ENCODE results near the gene CNKSR3. TPM values are rescaled to one million over a fixed set of nuclear protein-coding genes. Genes with fewer than 3 reads are reported as not detected.

The CNKSR3 gene
- polyA plus RNA-seq, 3 donors: not detected

DNA sequence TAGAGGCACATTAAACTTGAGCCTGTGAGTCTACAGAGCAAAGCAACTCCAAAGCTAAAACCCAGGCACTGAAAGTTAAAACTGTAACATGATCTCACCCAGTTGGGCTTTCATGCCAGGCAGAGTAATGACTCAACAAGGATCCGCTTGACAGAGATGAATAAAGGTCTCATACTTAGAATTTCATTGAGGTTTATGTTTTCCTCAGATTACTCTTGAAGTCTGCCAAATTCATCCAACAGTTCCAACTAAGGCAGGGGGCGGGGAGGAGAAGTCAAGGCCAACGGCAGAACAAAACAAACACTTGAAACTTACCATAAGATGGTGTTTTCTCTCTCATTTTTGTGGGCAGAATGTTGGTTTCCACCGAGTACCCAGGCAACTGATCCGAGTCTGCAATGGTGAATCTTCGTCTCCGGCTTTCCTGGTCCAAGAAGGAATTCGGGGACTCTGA, 99.8 kb downstream of the CNKSR3 start:
- Mint-ChIP-seq H3K36me3 (peaks cover 0 to 2% of the 10 kb centered on the region in 2 donors), H3K27me3 (ENCODE audit: low read depth in 3 of 3) (peaks cover 0 to 2% (median 0%) of the 10 kb centered on the region in 3 donors), H3K4me1 (peaks cover 6% of the 10 kb centered on the region), H3K4me3 (no peak overlapping the region), H3K9me3 (peaks cover 0 to 11% (median 9%) of the 10 kb centered on the region in 7 donors), H3K27ac (peak overlapping the region in 1 of 7 donors; percentile 13)
- 95% methylated on average over 4 of the region's 8 CpGs for WGBS (ENCODE audit: insufficient coverage)
- Histone ChIP-seq H3K79me2 (ENCODE audit: insufficient read depth, low read length) (no peaks in the 10 kb centered on the region), H2AFZ (ENCODE audit: insufficient read depth, low read depth, low read length, poor library complexity, severe bottlenecking) (no peak overlapping the region), H3K4me1 (ENCODE audit: control insufficient read depth in 1 of 2, insufficient read depth in 2 of 2, low read length in 2 of 2) (peaks cover 7 to 9% of the 10 kb centered on the region in 2 donors), H3K27me3 (ENCODE audit: control insufficient read depth in 2 of 2, insufficient read depth in 2 of 2, low read length in 2 of 2) (no peaks in the 10 kb centered on the region), H3K4me3 (replicated peaks in 1 of 3; ENCODE audit: low read depth in 2 of 3, low read length in 3 of 3) (no peak overlapping the region), H3K4me2 (replicated peaks; ENCODE audit: extremely low read depth, low read length, poor library complexity, severe bottlenecking) (no peak overlapping the region), H3K36me3 (replicated peaks in 1 of 2; ENCODE audit: control insufficient read depth in 1 of 2, insufficient read depth in 2 of 2, low read length in 2 of 2) (no peaks in the 10 kb centered on the region), H3K9me3 (replicated peaks in 1 of 2; ENCODE audit: control insufficient read depth in 1 of 2, insufficient read depth in 1 of 2, low read length in 2 of 2) (peaks cover 0 to 8% of the 10 kb centered on the region in 2 donors), H4K20me1 (ENCODE audit: insufficient read depth, low read length) (no peaks in the 10 kb centered on the region), H3K9ac (ENCODE audit: insufficient read depth, low read length, poor library complexity, severe bottlenecking) (no peak overlapping the region), H3K27ac (ENCODE audit: low read depth in 1 of 2, low read length in 2 of 2) (no peak overlapping the region)
- no peak for DNase-seq
- intact Hi-C loops (cut with micrococcal nuclease): no loop called here
- TF ChIP-seq, protein P1, sequence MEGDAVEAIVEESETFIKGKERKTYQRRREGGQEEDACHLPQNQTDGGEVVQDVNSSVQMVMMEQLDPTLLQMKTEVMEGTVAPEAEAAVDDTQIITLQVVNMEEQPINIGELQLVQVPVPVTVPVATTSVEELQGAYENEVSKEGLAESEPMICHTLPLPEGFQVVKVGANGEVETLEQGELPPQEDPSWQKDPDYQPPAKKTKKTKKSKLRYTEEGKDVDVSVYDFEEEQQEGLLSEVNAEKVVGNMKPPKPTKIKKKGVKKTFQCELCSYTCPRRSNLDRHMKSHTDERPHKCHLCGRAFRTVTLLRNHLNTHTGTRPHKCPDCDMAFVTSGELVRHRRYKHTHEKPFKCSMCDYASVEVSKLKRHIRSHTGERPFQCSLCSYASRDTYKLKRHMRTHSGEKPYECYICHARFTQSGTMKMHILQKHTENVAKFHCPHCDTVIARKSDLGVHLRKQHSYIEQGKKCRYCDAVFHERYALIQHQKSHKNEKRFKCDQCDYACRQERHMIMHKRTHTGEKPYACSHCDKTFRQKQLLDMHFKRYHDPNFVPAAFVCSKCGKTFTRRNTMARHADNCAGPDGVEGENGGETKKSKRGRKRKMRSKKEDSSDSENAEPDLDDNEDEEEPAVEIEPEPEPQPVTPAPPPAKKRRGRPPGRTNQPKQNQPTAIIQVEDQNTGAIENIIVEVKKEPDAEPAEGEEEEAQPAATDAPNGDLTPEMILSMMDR (IDR thresholded peaks at IDR 0.05): no peak

DNA sequence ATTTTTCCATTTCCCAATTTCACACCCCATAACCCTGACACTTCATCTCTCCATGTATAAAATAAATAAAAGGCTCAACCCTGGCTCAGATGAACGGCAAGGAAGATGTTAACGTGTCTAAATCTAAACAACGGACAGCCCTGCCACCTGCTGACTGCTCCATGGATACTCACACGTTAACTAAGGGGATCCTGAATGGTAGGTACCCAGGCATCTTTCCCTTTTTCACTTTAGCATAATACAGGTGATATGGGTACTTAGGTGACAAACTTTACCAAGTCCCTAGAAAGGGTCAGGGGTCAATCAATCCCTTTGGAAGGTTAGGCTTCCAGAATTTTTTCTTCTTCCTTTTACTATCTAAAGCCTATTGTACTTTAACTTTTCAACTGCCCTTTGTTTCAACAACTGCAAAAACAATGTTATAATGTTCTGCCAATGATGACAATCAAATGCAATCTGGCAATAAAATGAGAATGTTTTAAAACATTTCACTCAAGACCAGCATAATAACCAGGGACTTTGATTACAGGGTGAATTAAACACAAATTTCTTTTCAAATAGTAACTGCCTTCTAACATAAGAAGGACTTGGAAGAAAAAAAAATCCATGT, 101.5 kb downstream of the CNKSR3 start:
- Histone ChIP-seq H3K27ac (ENCODE audit: low read depth in 1 of 2, low read length in 2 of 2) (no peak overlapping the region), H3K9ac (ENCODE audit: insufficient read depth, low read length, poor library complexity, severe bottlenecking) (no peak overlapping the region), H3K36me3 (replicated peaks in 1 of 2; ENCODE audit: control insufficient read depth in 1 of 2, insufficient read depth in 2 of 2, low read length in 2 of 2) (no peaks in the 10 kb centered on the region), H3K27me3 (ENCODE audit: control insufficient read depth in 2 of 2, insufficient read depth in 2 of 2, low read length in 2 of 2) (no peaks in the 10 kb centered on the region), H4K20me1 (ENCODE audit: insufficient read depth, low read length) (no peaks in the 10 kb centered on the region), H3K79me2 (ENCODE audit: insufficient read depth, low read length) (no peaks in the 10 kb centered on the region), H2AFZ (ENCODE audit: insufficient read depth, low read depth, low read length, poor library complexity, severe bottlenecking) (no peak overlapping the region), H3K9me3 (replicated peaks in 1 of 2; ENCODE audit: control insufficient read depth in 1 of 2, insufficient read depth in 1 of 2, low read length in 2 of 2) (peaks cover 0 to under 1% of the 10 kb centered on the region in 2 donors), H3K4me1 (ENCODE audit: control insufficient read depth in 1 of 2, insufficient read depth in 2 of 2, low read length in 2 of 2) (peaks cover 5% of the 10 kb centered on the region in 2 donors), H3K4me2 (replicated peaks; ENCODE audit: extremely low read depth, low read length, poor library complexity, severe bottlenecking) (no peak overlapping the region), H3K4me3 (replicated peaks in 1 of 3; ENCODE audit: low read depth in 2 of 3, low read length in 3 of 3) (no peak overlapping the region)
- H3K36me3 Mint-ChIP-seq: no peaks in the 10 kb centered on the region
- H3K4me1 Mint-ChIP-seq: peaks cover 3% of the 10 kb centered on the region
- peaks cover 0 to 2% (median 1%) of the 10 kb centered on the region in 3 donors for H3K27me3 Mint-ChIP-seq (ENCODE audit: low read depth in 3 of 3)
- TF ChIP-seq, protein P1 (IDR thresholded peaks at IDR 0.05): peak; percentile 14
- intact Hi-C loops (cut with micrococcal nuclease): no loop called here
- peaks cover 0 to 2% (median under 1%) of the 10 kb centered on the region in 7 donors for H3K9me3 Mint-ChIP-seq
- no peak overlapping the region for H3K27ac Mint-ChIP-seq
- 82% methylated on average over 2 of the region's 4 CpGs for WGBS (ENCODE audit: insufficient coverage)
- no peak for DNase-seq
- no peak overlapping the region for H3K4me3 Mint-ChIP-seq

Measured in CD14-positive monocyte (primary cell).